ENCODE data around the gene SPACA4. TPM values are rescaled to one million over a fixed set of nuclear protein-coding genes. Genes with fewer than 3 reads are reported as not detected.

SPACA4 gene
- total RNA-seq, 1 experiment from 2014 or later: not detected

- H3K4me3 Mint-ChIP-seq: no peak overlapping the region
- ChIA-PET CTCF (no interaction called here), POLR2A (no interaction called here)
- ATAC-seq: no peak
- H3K9me3 Mint-ChIP-seq: peaks cover 5% of the 10 kb centered on the region
- no peak for TF ChIP-seq MLX (CRISPR knock-in tag; IDR thresholded peaks at IDR 0.05)
- no peak for TF ChIP-seq GRHL2 (CRISPR knock-in tag; IDR thresholded peaks at IDR 0.05; ENCODE audit: insufficient replicate concordance, severe bottlenecking)
- TF ChIP-seq FOXP1 (CRISPR knock-in tag; IDR thresholded peaks at IDR 0.05; ENCODE audit: borderline replicate concordance): no peak
- no peak for TF ChIP-seq CTCF (IDR thresholded peaks at IDR 0.05)
- no peak for TF ChIP-seq TP53 (CRISPR knock-in tag; IDR thresholded peaks at IDR 0.05)
- no peak for TF ChIP-seq ZSCAN18 (CRISPR knock-in tag; IDR thresholded peaks at IDR 0.05)
- no peak for TF ChIP-seq AR (CRISPR knock-in tag; IDR thresholded peaks at IDR 0.05)
- no peak for TF ChIP-seq ZNF425 (CRISPR knock-in tag; conservative IDR thresholded peaks at IDR 0.05)
- no peak for TF ChIP-seq ZNF532 (CRISPR knock-in tag; IDR thresholded peaks at IDR 0.05; ENCODE audit: borderline replicate concordance)
- TF ChIP-seq ETV6 (CRISPR knock-in tag; IDR thresholded peaks at IDR 0.05): no peak
- no peak for TF ChIP-seq ZNF396 (CRISPR knock-in tag; IDR thresholded peaks at IDR 0.05; ENCODE audit: borderline replicate concordance)
- no peak for TF ChIP-seq USF1 (CRISPR knock-in tag; IDR thresholded peaks at IDR 0.05)
- H3K27ac Mint-ChIP-seq: peak overlapping the region; percentile 50
- no peak for DNase-seq (ENCODE audit: low spot score)
- H3K36me3 Mint-ChIP-seq: no peaks in the 10 kb centered on the region
- peaks cover 12% of the 10 kb centered on the region for H3K4me1 Mint-ChIP-seq
- H3K27me3 Mint-ChIP-seq (ENCODE audit: low read depth): no peaks in the 10 kb centered on the region; the same call in 1 of the 2 replicates
These were observed 41.6 kb downstream of the SPACA4 start for GRCh38 chr19:48648134-48648533.
